Right atrium auricular region (tissue), 2 donors: Measurements from ENCODE around the gene TRAF3IP3. TPM values are rescaled to one million over a fixed set of nuclear protein-coding genes. Genes with fewer than 3 reads are reported as not detected.
A peak's percentile ranks its signal among the peaks of the same experiment; 100 is the strongest.

Source experiments
- DNase-seq: peaks from one replicate; pipeline ENCODE4 v3.0.0-alpha.2; 2019; ENCODE audit warnings: low spot score
- H3K27ac ChIP-seq, 2 donors: fragments of 200-600 bp; sonication (generic); 1 replicate in 1 of 2; 2 replicates in 1 of 2; pipeline ENCODE4 v1.5.1; 2016 to 2019
- H3K27me3 ChIP-seq, 2 donors: fragments of 200-600 bp; sonication (generic); one replicate each; pipeline versions ENCODE4 v1.5.1 to v1.6.0; 2017 to 2019
- H3K36me3 ChIP-seq: fragments of 200-600 bp; sonication (generic); one replicate; pipeline ENCODE4 v1.5.1; 2016
- H3K4me1 ChIP-seq, 2 donors: fragments of 200-600 bp; sonication (generic); one replicate each; pipeline versions ENCODE4 v1.5.1 to v1.6.0; 2017 to 2019
- H3K4me3 ChIP-seq, 2 donors: fragments of 200-600 bp; sonication (generic); 1 replicate in 1 of 2; 2 replicates in 1 of 2; pipeline ENCODE4 v1.5.1; 2017 to 2019; ENCODE audit warnings: mild to moderate bottlenecking in 1 of 2, moderate library complexity in 1 of 2
- H3K9me3 ChIP-seq, 2 donors: fragments of 200-600 bp; sonication (generic); one replicate each; pipeline ENCODE4 v1.5.1; 2019
- CTCF ChIP-seq, 2 donors: fragments of 200-600 bp; sonication (generic); IDR thresholded peaks; one replicate each; pipeline ENCODE4 v1.5.1; 2019; ENCODE audit warnings: antibody characterized with exemption in 2 of 2
- total RNA-seq, 2 donors: library from RNA; depleted of rRNA; stranded (reverse); fragments of >200 nt; gene quantifications; one replicate each; pipeline ENCODE4 v1.1.0, GENCODE V29; 2016

Gene TRAF3IP3
- total RNA-seq, 2 donors from 2014 or later, result 0.19 to 2.2 TPM

GRCh38 chr1:209784265-209785169 lies 28.7 kb downstream of the TRAF3IP3 start, which contains the start of gene C1orf74:
TSS of gene C1orf74 (minus strand) at chr1:209784559. CDS start at chr1:209783634, 925 bp downstream.
- Histone ChIP-seq H3K27me3 (no peaks in the 10 kb centered on the region), H3K4me3 (peak within 1 kb of the TSS; percentile 70 to 78), H3K27ac (peak within 1 kb of the TSS; percentile 86 to 91), H3K4me1 (peaks cover 0 to 41% of the 10 kb centered on the region in 2 donors), H3K9me3 (no peaks in the 10 kb centered on the region), H3K36me3 (peaks cover 9% of the 10 kb centered on the region)
- peak in 1 of 2 donors; percentile 17 for TF ChIP-seq CTCF (IDR thresholded peaks at IDR 0.05)
- DNase-seq, result peak; percentile 99

GRCh38 chr1:209785592-209785991 lies 29.7 kb downstream of the TRAF3IP3 start:
- Histone ChIP-seq H3K27ac (peak overlapping the region; percentile 86 to 91), H3K27me3 (no peaks in the 10 kb centered on the region), H3K4me3 (no peak overlapping the region), H3K4me1 (peaks cover 0 to 41% of the 10 kb centered on the region in 2 donors), H3K36me3 (peaks cover 12% of the 10 kb centered on the region), H3K9me3 (no peaks in the 10 kb centered on the region)
- TF ChIP-seq CTCF (IDR thresholded peaks at IDR 0.05), result no peak
- no peak for DNase-seq

GRCh38 chr1:209786146-209786545 lies 30.3 kb downstream of the TRAF3IP3 start:
- Histone ChIP-seq H3K4me1 (peaks cover 0 to 41% of the 10 kb centered on the region in 2 donors), H3K9me3 (no peaks in the 10 kb centered on the region), H3K36me3 (peaks cover 12% of the 10 kb centered on the region), H3K27ac (peak overlapping the region; percentile 86 to 91), H3K4me3 (no peak overlapping the region), H3K27me3 (no peaks in the 10 kb centered on the region)
- DNase-seq, result no peak
- TF ChIP-seq CTCF (IDR thresholded peaks at IDR 0.05), result no peak

DNA sequence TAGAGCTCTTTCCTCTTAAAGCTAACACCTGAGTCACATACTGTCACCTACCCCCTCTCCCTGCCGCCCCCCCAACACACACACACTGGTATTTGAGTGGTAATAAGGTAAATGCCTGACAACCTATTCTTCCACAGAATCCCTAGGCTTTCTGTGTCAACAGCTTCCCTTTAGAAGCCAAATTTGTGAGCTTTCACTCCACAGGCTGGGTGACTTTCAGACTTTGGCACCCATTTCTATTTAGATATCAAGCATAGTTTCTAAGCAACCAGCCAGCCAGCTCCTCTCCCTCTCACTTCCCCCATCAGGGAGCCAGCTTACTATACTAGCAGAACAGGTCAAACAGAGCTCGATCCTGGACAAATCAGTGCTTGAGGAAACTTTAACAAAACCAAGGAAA lies 31.7 kb downstream of the TRAF3IP3 start:
- peak overlapping the region; percentile 86 to 91 for H3K27ac ChIP-seq
- H3K9me3 ChIP-seq, result no peaks in the 10 kb centered on the region
- no peaks in the 10 kb centered on the region for H3K27me3 ChIP-seq
- peaks cover 0 to 41% of the 10 kb centered on the region in 2 donors for H3K4me1 ChIP-seq
- peaks cover 24% of the 10 kb centered on the region for H3K36me3 ChIP-seq
- no peak for TF ChIP-seq CTCF (IDR thresholded peaks at IDR 0.05)
- DNase-seq, result peak; percentile 66
- no peak overlapping the region for H3K4me3 ChIP-seq

DNA sequence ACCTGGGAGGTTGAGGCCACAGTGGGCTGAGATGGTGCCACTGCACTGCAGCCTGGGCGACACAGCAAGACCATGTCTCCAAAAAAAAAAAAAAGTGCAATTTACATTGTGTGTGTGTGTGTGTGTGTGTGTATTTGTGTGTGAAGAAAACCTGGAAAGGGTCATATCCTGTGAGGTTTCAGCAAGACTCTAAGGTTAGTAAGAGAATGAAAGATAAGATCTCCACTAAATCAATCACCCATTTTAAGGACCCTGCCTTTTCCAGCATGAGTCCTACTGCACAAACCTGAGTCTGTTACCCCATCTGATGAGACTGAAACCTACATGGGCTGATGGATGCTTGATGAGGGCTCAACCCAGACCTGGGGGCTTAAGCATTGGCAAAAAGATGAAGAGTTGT lies 33.4 kb downstream of the TRAF3IP3 start:
- no peak for TF ChIP-seq CTCF (IDR thresholded peaks at IDR 0.05)
- H3K4me3 ChIP-seq, result no peak overlapping the region
- no peak overlapping the region for H3K27ac ChIP-seq
- H3K9me3 ChIP-seq, result no peaks in the 10 kb centered on the region
- peaks cover 0 to 30% of the 10 kb centered on the region in 2 donors for H3K4me1 ChIP-seq
- H3K36me3 ChIP-seq, result peaks cover 24% of the 10 kb centered on the region
- H3K27me3 ChIP-seq, result no peaks in the 10 kb centered on the region
- no peak for DNase-seq
